GM18858 (cell line): ENCODE measurements around the gene TWIST2.

Experiments
- ATAC-seq: cut with Tn5 transposase; IDR thresholded peaks from one replicate; pipeline ENCODE4 v1.9.1; 2021; ENCODE audit not compliant: unreplicated experiment

The TWIST2 gene

DNA sequence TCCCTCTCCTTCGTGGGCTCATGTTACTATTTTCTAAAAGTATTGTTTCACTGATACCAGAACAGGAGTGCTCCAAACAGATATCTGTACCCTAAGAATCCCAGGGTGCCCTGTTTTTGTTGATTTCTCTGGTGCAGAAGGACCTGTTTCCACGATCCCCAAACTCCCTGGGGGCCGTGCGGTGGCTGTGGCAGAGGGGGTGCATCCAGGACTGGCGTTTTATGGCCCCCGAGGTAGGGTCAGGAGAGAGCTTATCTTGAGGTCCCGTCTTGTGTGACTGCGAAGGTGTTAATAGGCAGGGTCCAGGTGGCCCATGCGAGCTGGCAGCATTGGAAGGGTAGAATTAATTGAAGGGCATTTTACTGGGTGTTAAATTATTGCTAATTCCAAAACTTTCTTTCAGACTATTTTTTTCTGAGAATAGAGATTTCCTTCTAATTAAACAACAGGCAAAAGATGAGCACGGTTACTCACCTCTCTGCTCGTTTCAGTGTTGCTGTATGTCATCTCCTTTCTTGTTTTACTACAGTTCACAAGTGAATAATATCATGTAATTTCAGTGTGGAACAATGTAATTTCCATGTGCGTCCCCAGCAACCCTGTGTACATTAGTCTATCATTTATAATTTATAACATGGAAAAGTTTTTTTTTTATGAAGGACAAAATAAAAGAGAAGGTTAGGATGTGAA lies 8.2 kb downstream of the TWIST2 start:
- ATAC-seq, result no peak

DNA sequence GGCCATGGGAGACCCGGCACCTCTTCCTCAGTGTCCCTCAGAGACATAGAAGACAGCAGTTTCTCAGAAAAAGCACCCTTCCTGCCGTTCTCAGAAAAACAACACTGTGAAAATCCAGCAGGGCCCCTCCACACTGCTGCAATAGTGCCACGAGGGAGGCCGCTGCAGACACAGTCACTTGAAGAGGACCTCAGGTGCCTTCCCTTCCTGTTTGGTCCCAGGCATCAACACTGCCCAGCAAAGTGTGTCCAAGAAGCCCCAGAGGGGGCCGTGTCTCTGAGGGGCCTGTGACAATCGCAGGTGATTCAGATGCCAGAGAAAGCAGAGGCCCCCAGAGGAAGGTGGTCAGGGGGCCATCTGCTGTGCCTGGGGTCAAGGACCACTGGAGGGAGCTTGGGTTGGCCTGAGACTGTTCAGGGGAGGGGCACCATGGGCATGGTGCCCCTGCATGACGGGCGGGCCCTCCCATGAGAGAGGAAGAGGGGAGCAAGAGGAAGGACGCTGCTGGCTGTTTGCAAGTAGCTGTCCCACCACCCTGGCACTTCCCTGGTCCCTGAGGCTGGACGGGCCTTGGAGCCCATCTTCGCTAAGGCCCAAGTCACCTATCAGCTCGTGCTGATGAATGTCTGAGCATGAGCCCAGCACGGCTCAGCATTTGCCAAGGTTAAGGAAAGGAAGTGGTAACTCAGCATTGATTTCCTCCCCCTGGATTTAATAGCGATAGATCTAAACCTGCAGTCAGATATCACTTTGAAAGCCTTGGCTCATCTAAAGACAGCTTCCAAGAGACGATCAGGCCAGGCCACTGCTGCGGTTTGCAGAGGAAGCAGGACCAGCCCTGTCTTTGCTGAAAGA lies 9.1 kb downstream of the TWIST2 start:
- no peak for ATAC-seq

DNA sequence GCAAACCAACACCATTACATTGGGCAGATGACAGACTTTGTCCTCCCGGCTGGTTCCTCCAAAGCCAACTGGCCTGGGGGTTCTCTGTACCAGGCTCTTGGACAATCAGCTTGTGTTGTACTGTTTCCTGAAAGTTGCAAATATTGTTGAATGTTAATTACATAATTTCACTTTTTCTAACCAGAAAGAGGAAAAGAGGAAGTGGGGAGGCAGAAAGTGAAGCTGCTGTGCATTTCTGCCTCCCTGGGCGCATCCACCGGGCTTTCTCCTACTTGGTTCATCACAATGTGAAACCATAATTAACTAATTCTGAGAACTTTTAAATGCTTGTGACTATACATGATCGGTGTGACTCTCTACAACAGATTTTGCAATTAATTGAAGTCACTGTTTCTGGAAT lies 10.1 kb downstream of the TWIST2 start:
- no peak for ATAC-seq

DNA sequence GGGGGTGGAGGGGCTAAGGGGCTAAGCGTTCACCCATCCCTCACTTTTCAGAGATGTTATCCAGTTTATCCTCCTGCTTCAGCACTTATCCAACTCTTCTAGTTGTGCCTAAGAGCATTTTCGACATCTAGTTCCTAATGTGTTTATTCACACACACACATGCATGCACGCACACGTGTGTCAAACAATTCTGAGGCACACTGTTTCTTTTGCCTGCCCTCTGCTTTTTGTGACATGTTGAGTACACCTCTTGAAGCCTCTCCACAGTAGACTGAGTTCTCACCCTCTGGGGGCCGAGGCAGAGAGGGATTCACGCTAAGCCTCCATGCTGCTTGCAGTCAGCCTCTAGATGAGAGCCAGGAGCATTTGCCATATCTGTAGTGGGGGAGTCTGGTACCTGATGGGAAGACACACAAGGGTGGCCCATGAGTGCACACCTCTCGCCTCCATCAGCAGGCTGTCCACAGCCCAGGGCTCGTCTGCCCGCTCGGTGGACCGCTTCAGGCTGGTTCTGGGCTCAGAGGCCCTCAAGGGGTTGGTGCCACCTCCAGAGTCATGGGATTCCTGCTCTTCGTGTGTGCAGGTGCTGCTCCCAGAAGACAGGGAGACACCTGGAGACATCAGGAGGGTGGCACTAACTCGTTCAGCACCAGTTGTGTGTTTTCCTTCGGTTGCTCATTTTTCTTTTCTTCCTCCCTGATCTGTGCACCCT lies 11.9 kb downstream of the TWIST2 start:
- no peak for ATAC-seq

DNA sequence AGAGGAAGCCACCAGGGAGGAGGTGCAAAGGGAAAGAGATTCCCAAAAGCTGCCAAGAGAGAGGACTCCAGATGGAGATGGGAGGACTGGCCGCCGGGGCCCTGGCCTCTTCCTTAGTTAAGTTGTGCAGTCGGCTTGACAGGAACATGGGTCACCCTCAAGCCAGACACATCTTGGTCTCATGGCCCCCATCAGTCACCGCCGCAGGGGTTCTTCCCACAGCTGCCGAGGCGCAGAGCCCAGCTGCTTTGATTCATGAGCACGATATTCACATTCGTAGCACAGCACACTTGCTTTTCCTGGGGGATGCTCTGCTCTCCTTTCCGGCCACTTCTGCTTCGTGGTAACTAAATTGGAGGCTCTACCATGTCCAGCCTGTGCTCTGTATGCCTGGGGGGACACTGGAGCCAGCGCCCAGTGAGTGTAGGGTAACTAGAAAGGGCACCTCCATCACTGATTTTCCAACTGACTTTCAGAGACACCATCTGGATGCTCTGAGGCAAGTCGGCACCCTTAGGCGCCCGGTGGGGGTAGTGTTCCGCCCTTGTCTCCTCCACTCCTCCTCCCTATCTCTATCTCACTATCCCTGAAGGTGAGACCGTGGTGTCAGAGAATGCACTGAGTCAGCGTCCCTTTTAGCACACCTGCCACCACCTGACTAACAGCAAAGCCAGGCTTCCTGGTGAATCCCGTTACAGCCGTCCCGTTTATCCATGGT lies 13.3 kb downstream of the TWIST2 start:
- no peak for ATAC-seq

DNA sequence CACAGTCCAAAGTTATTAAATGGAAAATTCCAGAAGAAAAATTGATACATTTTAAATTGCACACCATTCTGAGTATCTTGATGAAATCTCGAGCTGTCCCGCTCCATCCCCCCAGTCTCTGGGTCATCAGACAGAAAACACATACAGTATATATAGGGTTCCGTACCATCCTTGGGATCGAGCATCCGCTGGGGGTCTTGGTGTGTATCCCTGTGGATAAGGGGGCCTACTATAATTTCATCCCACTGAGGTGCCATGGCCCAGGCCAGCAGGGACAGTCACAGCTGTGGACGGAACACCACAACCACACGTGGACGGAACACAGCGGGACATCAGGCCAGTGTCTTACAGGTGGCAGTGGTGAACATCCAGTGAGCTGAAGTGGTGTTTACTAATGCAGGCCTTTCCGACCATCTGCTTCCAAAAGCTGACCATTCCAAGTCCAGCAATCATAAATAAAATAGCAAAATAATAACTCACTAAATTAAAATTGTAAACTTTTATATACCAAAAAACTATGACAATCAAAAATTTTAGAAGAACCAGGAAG lies 14.0 kb downstream of the TWIST2 start:
- ATAC-seq, result no peak

DNA sequence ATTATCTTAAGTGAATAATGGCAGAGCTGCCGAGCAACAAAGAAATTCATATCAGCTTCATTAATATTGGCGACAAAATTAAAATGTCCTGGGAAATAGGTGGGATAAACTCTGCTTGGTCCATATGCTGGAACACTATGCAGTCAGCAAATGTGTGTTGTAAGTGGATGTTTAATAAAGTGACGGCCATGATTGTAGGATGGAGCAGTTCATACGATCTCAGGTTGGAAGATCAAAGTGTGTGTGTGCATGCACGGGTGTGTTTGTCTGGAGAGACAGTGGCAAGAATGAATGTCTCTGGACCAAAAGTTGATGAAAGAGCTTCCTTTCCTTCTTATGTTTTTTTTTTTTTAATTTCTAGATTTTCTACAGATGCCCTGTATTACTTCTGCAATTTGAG lies 14.8 kb downstream of the TWIST2 start:
- ATAC-seq, result no peak

DNA sequence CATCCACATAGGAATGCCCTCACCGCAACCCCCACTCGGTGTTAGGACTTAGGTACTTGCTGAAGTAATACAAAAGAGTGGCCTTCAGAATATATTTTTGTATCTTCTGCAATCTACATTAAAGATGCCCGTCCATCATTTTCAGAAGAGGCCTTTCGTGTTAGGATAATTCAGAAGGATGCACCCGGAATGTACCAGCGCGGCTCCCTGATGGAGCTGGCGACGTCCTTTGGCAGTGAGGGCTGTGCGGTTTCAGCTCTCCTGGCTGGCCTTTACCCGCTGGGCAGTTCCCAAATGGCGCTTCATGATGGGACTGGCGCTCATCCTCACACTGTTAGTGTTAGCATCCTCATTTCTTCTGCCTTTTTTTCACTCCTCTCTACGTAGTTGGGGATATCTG lies 15.3 kb downstream of the TWIST2 start:
- ATAC-seq, result no peak

DNA sequence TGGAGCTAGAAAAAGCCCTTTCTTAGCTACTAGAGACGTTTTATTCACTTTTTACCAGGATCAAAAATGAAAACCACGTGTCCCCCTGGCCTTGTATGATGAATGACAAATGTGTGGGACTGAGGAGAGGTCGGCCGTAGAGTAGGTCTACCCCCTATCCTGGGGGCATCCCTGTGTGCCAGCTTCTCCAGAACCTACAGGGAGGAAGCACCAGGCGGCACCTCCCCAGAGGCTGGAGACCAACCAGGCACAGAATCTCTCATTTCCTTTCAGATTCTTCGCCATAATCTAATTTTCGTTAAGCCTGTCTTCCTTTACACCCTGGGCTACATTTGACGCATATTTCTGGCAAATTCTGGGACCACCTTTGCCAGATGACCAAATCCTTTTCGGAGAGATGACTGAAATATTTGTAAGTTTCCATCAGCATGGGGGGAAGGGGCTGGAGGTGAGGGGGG lies 15.9 kb downstream of the TWIST2 start:
- ATAC-seq, result no peak

DNA sequence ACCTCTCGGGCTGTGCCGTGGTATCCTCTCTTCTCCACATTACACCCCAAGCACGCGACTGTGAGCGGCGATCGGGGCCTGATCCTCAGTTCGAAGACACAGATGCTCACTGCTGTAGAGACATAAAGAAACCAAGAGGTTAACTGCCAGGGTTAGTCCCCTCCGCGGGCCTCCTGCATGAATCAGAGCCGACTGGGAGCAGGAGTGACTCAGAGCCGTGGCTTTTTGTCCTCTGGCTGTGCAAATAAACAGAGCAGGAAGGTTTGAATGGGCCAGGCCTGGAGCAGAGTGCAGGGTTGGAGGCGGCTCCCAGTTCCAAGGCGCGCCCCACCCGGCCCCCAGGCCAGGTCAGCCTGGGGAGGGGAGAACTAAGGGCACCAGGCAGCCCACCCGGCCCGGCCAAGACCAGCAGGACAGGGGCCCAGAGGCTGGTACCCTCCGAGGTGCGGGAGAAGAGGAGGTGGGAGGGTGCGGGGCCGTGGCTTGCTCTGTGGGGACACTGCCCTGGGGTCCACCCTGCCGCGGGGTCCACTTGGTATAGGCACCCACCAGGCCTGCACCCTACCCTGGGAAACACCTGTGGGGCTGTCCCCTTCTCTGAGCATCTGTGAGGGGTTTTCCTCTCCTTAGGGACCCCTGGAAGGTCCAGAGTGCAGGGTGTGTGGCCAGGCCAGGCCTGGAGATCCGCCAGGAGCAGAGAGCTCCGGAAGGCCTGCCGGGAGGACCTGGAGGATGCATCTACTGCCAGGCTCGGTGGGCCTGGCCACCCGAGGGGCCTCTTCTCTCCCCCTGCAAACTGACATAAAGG lies 16.5 kb downstream of the TWIST2 start:
- ATAC-seq, result no peak

DNA sequence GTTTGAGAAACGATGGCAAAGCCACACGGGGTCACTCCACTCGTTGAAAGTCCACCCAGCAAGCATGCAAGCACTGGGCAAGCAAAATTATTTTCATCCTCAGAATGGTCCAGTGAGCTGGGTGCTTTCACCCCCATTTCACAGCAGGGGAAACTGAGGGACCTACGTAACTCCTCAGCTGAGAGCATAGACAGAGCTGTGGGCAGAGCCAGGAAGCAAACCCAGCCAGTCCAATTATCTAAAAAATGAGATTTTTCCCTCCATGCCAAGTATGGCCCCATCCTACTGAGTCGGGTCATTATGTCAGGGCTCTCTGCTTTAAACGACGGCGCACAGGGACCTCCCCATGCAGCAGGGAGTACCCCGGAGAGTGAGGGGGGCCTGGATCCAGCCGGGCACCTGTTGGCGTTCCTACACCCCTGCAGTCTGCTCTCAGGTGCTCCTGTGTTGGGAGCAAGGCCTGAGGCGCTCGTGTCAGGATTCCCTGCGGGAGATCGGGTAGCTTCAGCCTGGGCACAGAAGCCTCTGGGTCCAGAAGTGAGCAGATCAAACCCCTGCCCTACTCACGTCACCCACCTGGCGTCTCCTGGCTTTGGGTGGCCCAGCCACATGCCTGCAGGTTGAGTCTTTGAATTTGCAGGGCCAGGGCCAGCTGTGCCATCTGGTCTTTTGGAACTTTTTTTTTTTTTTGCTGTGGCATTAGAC lies 17.3 kb downstream of the TWIST2 start:
- no peak for ATAC-seq

DNA sequence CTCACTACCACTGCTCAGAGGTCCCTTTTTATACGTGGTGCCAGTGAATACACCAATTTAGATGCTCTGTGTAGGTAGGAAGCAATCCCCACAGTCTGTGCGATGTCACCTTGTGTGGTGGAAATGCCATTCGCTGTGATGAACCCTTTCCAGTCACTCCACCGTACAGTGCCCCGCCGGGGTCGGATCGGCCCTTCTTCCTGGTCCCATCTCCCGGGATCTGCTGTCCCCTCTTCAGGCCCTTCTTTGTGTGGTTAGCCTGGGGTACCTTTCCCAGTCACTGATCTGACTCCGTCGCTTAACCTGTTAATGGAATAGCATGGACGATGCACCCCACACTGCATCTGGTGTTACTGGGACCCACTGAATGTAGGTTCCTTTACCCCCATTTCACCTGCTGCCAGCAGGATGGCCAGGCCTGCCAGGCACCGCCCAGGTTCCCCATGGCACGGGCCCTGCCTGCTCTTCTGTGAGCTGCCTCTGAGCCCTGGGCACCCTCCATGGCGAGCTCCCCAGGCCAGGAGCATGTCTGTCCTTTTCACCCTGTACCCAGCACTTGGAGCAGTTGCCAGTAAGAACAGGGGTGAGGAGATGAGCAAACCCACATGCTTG lies 18.0 kb downstream of the TWIST2 start:
- ATAC-seq, result no peak

DNA sequence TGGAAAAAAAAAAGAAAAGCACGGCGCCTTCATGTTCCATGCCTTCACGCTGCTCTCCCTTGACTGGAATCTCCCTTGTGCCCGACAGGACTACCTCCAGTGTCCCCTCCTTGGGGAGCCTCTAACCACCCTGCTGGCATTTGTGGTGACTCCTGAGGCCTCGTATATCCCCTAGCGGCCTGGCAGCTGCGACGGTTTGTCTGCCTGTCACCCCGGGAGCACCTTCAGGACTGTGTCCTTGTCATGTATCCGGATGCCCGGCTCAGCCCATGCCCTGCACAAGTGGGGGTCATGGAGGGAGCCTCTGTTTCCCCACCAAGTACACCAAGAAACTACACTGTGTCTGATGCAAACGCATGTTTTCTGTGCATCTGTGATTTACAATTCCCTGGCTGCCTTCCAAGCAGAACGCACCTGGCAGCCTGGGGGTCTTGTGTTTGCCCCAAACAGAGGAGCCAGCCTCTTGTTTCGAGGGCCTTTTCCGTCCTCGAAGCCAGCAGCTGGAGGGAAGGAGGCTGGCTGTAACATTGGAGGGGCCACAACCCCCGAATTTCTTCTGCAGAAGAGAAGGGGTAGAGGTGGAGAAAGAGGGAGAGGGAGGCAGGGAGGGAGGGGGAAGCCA lies 18.9 kb downstream of the TWIST2 start:
- no peak for ATAC-seq

DNA sequence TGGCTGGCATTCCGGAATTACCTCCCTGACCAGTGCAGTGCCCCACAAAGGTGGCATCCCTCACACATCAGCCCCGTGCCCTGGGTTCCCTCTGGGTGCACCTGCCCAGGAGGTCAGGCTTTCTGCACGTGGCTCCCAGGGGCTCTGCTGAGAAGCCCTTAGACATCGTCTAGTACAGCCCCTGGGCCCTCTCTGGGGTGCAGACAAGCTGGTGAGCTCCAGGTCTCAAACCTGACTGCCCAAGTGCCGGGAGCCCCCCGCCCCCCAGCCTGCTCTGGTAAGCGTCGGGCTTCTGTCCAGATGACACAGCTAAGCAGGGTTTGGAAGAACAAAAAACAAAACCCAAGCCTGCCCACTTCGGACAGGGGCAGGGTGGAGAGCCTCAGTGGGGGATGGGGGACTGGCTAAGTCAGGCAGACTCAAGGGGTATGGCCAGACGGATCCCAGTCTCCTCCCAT lies 20.2 kb downstream of the TWIST2 start:
- no peak for ATAC-seq

DNA sequence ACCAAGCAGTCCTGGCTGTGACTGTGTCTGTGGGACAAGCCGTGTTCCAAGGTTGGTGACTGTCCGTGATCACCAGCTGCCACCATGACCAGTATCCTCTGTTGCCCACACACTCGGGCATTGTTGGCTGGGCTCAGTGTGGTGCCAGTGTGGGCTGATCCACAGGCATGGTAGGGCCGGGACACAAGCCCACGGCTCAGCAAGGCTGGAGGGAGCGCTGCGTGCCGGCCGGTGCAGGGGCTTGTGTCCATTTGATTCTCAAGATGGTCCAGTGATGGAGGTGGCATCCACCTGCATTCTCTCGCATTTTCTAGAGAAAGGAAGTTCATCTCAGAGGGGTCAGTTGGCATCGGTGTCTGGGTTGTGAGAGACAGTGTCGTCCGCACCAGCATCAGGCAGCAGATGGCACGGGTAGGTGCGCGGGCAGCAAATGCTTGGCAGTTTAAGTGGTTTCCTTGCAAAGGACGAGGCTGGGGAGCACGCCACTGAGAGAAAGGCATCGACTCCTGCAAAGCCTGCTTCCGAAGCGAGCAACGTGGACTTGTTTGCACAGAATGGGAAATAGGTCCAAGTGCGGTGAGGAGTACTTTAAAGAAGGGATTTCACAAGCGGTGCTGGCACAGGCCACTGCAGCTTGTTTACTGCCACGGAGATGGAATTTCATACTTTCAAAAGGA lies 20.9 kb downstream of the TWIST2 start:
- ATAC-seq, result no peak

DNA sequence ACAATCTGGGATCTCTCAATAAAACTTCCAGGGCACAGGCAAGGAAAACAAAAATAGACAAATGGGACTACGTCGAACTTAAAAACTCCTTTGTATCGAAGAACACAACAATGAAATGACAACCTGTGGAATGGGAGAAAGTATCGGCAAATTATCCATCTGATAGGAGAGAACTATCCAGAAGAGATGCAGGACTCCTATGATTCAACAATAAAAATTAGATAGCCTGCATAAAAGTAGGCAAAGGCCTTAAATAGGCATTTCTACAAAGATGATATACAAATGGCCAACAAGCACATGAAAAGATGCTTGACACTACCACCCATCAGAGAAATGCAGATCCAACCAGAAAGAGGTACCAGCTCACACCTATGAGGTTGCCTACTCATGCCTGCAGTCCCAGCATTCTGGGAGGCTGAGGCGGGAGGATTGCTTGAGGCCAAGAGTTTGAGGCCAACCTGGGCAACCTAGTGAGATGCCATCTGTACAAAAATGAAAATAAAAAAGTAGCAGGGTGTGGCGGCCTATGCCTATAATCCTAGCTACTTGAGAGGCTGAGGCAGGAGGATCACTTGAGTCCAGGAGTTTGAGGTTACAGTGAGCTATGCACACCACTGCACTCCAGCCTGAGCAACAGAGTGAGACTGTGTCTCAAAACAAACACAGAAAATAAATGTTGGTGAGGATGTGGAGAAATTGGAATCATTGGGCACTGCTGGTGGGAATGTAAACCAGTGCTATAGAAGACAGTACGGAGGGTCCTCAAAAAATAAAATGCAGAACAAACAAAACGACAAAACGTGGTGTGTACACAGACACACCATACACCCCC lies 21.6 kb downstream of the TWIST2 start:
- no peak for ATAC-seq

DNA sequence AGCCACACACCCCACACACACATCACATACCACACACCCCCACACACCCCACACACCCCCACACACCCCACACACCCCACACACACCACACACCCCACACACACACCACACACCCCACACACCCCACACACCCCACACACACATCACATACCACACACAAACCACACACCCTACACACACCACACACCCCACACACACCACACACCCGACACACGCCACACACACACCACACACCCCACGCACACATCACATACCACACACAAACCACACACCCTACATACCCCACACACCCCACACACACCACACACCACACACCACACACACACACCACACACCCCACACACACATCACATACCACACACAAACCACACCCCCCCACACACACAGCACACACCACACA lies 22.4 kb downstream of the TWIST2 start:
- ATAC-seq, result no peak
